Neural progenitor cell (in vitro differentiated cells): ENCODE data around the gene SUMO3. TPM values are rescaled to one million over a fixed set of nuclear protein-coding genes. Genes with fewer than 3 reads are reported as not detected.

ENCODE experiments used
- DNase-seq: peaks from one replicate; pipeline ENCODE4 v3.0.0-alpha.2; 2016; ENCODE audit warnings: low spot score
- H2AFZ ChIP-seq: fragments of 200-600 bp; sonication (generic); replicated peaks from 2 replicates; pipeline ENCODE4 v1.6.1; 2016; ENCODE audit warnings: antibody characterized with exemption
- H3F3A ChIP-seq: fragments of 200-600 bp; sonication (generic); 2 replicates; pipeline ENCODE4 v1.6.1; 2016; ENCODE audit warnings: antibody characterized with exemption, low read depth
- H3K27ac ChIP-seq: fragments of 200-600 bp; sonication (generic); 2 replicates; pipeline ENCODE4 v1.5.1; 2016; ENCODE audit warnings: mild to moderate bottlenecking
- H3K27me3 ChIP-seq: fragments of 200-600 bp; sonication (generic); 2 replicates; pipeline ENCODE4 v1.6.1; 2016; ENCODE audit warnings: mild to moderate bottlenecking, moderate library complexity
- H3K36me3 ChIP-seq: fragments of 200-600 bp; sonication (generic); 2 replicates; pipeline ENCODE4 v1.5.1; 2016
- H3K4me1 ChIP-seq: fragments of 200-600 bp; sonication (generic); 2 replicates; pipeline ENCODE4 v1.6.1; 2016; ENCODE audit warnings: mixed run types
- H3K4me2 ChIP-seq: fragments of 200-600 bp; sonication (generic); 2 replicates; pipeline ENCODE4 v1.6.1; 2016
- H3K4me3 ChIP-seq: fragments of 200-600 bp; sonication (generic); 2 replicates; pipeline ENCODE4 v1.5.1; 2016
- H3K79me2 ChIP-seq: fragments of 200-600 bp; sonication (generic); 2 replicates; pipeline ENCODE4 v1.6.1; 2016; ENCODE audit warnings: low read depth
- H3K9ac ChIP-seq: fragments of 200-600 bp; sonication (generic); 2 replicates; pipeline ENCODE4 v1.6.1; 2016
- H3K9me3 ChIP-seq: fragments of 200-600 bp; sonication (generic); 2 replicates; pipeline ENCODE4 v1.5.1; 2016; ENCODE audit warnings: low read depth
- H4K20me1 ChIP-seq: fragments of 200-600 bp; sonication (generic); 2 replicates; pipeline ENCODE4 v1.6.1; 2016; ENCODE audit warnings: low read depth
- H3K27ac Mint-ChIP-seq: 3 replicates; pipeline ENCODE4 v1.8.0; 2021; ENCODE audit warnings: mixed read lengths
- H3K27me3 Mint-ChIP-seq: 2 replicates; pipeline ENCODE4 v1.8.0; 2022; ENCODE audit warnings: low read depth, mild to moderate bottlenecking, inconsistent platforms, moderate library complexity, mixed read lengths; ENCODE audit not compliant: insufficient read depth
- H3K36me3 Mint-ChIP-seq: 3 replicates; pipeline ENCODE4 v1.8.0; 2021; ENCODE audit warnings: mixed read lengths
- H3K4me1 Mint-ChIP-seq: 3 replicates; pipeline ENCODE4 v1.8.0; 2021; ENCODE audit warnings: mixed read lengths
- H3K4me3 Mint-ChIP-seq: 3 replicates; pipeline ENCODE4 v1.8.0; 2021; ENCODE audit warnings: mild to moderate bottlenecking, moderate library complexity, mixed read lengths
- H3K9me3 Mint-ChIP-seq: 3 replicates; pipeline ENCODE4 v1.8.0; 2020; ENCODE audit warnings: mixed read lengths
- CTCF ChIP-seq: fragments of 200-600 bp; sonication (generic); IDR thresholded peaks from 2 replicates; pipeline ENCODE4 v1.5.1; 2017; ENCODE audit warnings: antibody characterized with exemption, mild to moderate bottlenecking
- EZH2 ChIP-seq: fragments of 200-600 bp; sonication (generic); IDR thresholded peaks from 2 replicates; pipeline ENCODE4 v1.6.1; 2017; ENCODE audit warnings: antibody characterized with exemption, mild to moderate bottlenecking, moderate library complexity
- EZH2phosphoT487 ChIP-seq: fragments of 200-600 bp; sonication (generic); IDR thresholded peaks from 2 replicates; pipeline ENCODE4 v1.6.1; 2017; ENCODE audit warnings: antibody characterized with exemption
- total RNA-seq: library from RNA; depleted of rRNA; stranded (reverse); fragments of >200 nt; gene quantifications from 2 replicates; pipeline ENCODE4 v1.2.3, GENCODE V29; 2015; ENCODE audit warnings: low replicate concordance

SUMO3 gene
- total RNA-seq, 1 donor from 2014 or later = 135 TPM

- H4K20me1 ChIP-seq = no peaks in the 10 kb centered on the region
- no peak for TF ChIP-seq EZH2
- TF ChIP-seq CTCF = no peak
- no peak for TF ChIP-seq EZH2phosphoT487
- peak; percentile 31 for DNase-seq
- no peak overlapping the region for H3K4me3 Mint-ChIP-seq
- peaks cover 25% of the 10 kb centered on the region for H3F3A ChIP-seq
- H3K4me3 ChIP-seq = peak overlapping the region; percentile 33
- peaks cover 9% of the 10 kb centered on the region for H3K36me3 Mint-ChIP-seq
- H3K4me1 Mint-ChIP-seq = peaks cover 13% of the 10 kb centered on the region
- H2AFZ ChIP-seq = no peak overlapping the region
- H3K27me3 Mint-ChIP-seq = peaks cover 6% of the 10 kb centered on the region
- H3K27ac ChIP-seq = no peak overlapping the region
- H3K79me2 ChIP-seq = no peaks in the 10 kb centered on the region
- H3K4me1 ChIP-seq = peaks cover 6% of the 10 kb centered on the region
- no peaks in the 10 kb centered on the region for H3K9me3 Mint-ChIP-seq
- H3K9ac ChIP-seq = no peak overlapping the region
- no peaks in the 10 kb centered on the region for H3K27me3 ChIP-seq
- peak overlapping the region; percentile 57 for H3K27ac Mint-ChIP-seq
- peak overlapping the region; percentile 71 for H3K4me2 ChIP-seq
- no peaks in the 10 kb centered on the region for H3K36me3 ChIP-seq
- no peaks in the 10 kb centered on the region for H3K9me3 ChIP-seq
These were observed 28.8 kb upstream of the SUMO3 start for GRCh38 chr21:44846485-44847260.

- Mint-ChIP-seq H3K36me3 (peaks cover 9% of the 10 kb centered on the region), H3K4me3 (no peak overlapping the region), H3K9me3 (no peaks in the 10 kb centered on the region), H3K27ac (peak overlapping the region; percentile 57), H3K27me3 (peaks cover 7% of the 10 kb centered on the region), H3K4me1 (peaks cover 13% of the 10 kb centered on the region)
- no peaks in the 10 kb centered on the region for H3K27me3 ChIP-seq
- peak overlapping the region; percentile 71 for H3K4me2 ChIP-seq
- peaks cover 6% of the 10 kb centered on the region for H3K4me1 ChIP-seq
- no peak overlapping the region for H3K27ac ChIP-seq
- no peaks in the 10 kb centered on the region for H3K36me3 ChIP-seq
- no peaks in the 10 kb centered on the region for H3K9me3 ChIP-seq
- no peaks in the 10 kb centered on the region for H3K79me2 ChIP-seq
- peaks cover 25% of the 10 kb centered on the region for H3F3A ChIP-seq
- DNase-seq = no peak
- TF ChIP-seq EZH2phosphoT487 (no peak), CTCF (no peak), EZH2 (no peak)
- peak overlapping the region; percentile 33 for H3K4me3 ChIP-seq
- H2AFZ ChIP-seq = no peak overlapping the region
- H4K20me1 ChIP-seq = no peaks in the 10 kb centered on the region
- H3K9ac ChIP-seq = no peak overlapping the region
These were observed 28.3 kb upstream of the SUMO3 start for GRCh38 chr21:44846224-44846484.

- no peaks in the 10 kb centered on the region for H3K9me3 ChIP-seq
- H3K4me1 ChIP-seq = peaks cover 6% of the 10 kb centered on the region
- no peaks in the 10 kb centered on the region for H3K27me3 ChIP-seq
- peak overlapping the region; percentile 33 for H3K4me3 ChIP-seq
- Mint-ChIP-seq H3K4me3 (no peak overlapping the region), H3K27ac (no peak overlapping the region), H3K27me3 (peaks cover 10% of the 10 kb centered on the region), H3K36me3 (peaks cover 5% of the 10 kb centered on the region), H3K9me3 (no peaks in the 10 kb centered on the region), H3K4me1 (peaks cover 13% of the 10 kb centered on the region)
- no peak overlapping the region for H3K27ac ChIP-seq
- H3K36me3 ChIP-seq = no peaks in the 10 kb centered on the region
- peak overlapping the region; percentile 71 for H3K4me2 ChIP-seq
- no peaks in the 10 kb centered on the region for H3K79me2 ChIP-seq
- no peak overlapping the region for H3K9ac ChIP-seq
- TF ChIP-seq EZH2phosphoT487 = no peak
- TF ChIP-seq CTCF = peak; percentile 52
- TF ChIP-seq EZH2 = no peak
- no peaks in the 10 kb centered on the region for H4K20me1 ChIP-seq
- peak overlapping the region; percentile 70 for H2AFZ ChIP-seq
- DNase-seq = peak; percentile 88
- peaks cover 25% of the 10 kb centered on the region for H3F3A ChIP-seq
These were observed 27.8 kb upstream of the SUMO3 start for GRCh38 chr21:44845418-44846223.
